ENCODE measurements around the gene FMC1.
"Not testable (repeated sequence)": the region's sequence is repeated elsewhere in the genome, so short reads cannot be mapped to it uniquely, and the experiment has no call there.

The FMC1 gene

DNA sequence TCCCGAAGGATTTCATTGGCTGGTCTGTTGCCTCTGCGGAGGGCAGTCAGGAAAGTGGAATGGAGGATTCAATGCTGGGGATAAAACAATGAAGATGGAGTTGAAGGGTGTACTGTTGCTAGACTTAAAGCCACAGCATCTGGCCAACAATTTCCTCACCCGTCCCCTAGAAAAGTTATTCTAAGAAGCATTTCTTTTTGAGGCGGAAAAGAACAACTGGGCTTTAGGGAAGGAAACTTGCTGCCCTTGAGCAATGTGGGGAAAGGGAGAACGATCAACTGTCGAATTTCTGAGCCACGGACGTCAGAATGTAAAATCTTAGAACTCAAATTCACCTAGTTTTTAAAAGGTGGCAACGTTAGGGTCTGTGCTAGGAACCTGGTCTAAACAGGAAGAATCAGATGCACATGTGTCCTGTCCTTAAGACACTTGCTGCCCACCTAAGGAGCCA lies 664 bp downstream of the FMC1 start:
- H3K27me3 ChIP-seq = no peaks in the 10 kb centered on the region
- TF ChIP-seq, protein P1, sequence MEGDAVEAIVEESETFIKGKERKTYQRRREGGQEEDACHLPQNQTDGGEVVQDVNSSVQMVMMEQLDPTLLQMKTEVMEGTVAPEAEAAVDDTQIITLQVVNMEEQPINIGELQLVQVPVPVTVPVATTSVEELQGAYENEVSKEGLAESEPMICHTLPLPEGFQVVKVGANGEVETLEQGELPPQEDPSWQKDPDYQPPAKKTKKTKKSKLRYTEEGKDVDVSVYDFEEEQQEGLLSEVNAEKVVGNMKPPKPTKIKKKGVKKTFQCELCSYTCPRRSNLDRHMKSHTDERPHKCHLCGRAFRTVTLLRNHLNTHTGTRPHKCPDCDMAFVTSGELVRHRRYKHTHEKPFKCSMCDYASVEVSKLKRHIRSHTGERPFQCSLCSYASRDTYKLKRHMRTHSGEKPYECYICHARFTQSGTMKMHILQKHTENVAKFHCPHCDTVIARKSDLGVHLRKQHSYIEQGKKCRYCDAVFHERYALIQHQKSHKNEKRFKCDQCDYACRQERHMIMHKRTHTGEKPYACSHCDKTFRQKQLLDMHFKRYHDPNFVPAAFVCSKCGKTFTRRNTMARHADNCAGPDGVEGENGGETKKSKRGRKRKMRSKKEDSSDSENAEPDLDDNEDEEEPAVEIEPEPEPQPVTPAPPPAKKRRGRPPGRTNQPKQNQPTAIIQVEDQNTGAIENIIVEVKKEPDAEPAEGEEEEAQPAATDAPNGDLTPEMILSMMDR (IDR thresholded peaks at IDR 0.05) = no peak
- peak overlapping the region; percentile 98 for H3K27ac ChIP-seq
- peaks cover 17 to 25% of the 10 kb centered on the region in 2 experiments for H3K4me1 ChIP-seq (ENCODE audit: control insufficient read depth in 1 of 2, insufficient read depth in 1 of 2, low read depth in 1 of 2, low read length in 1 of 2)
- no peaks in the 10 kb centered on the region for H3K9me3 ChIP-seq
- H3K4me3 ChIP-seq (ENCODE audit: low read depth in 1 of 2, low read length in 1 of 2) = peak overlapping the region; percentile 76 to 91
- H3K36me3 ChIP-seq = no peaks in the 10 kb centered on the region

GRCh38 chr7:139345042-139345441 lies 3.9 kb downstream of the FMC1 start:
- TF ChIP-seq, protein P1 (IDR thresholded peaks at IDR 0.05) = no peak
- Histone ChIP-seq H3K4me1 (ENCODE audit: control insufficient read depth in 1 of 2, insufficient read depth in 1 of 2, low read depth in 1 of 2, low read length in 1 of 2) (peaks cover 14 to 15% of the 10 kb centered on the region in 2 experiments), H3K9me3 (no peaks in the 10 kb centered on the region)

GRCh38 chr7:139351027-139351426 lies 9.9 kb downstream of the FMC1 start:
- H3K4me1 ChIP-seq (ENCODE audit: control insufficient read depth in 1 of 2, insufficient read depth in 1 of 2, low read depth in 1 of 2, low read length in 1 of 2) = peaks cover 8 to 10% of the 10 kb centered on the region in 2 experiments
- H3K27ac ChIP-seq = no peak overlapping the region
- H3K36me3 ChIP-seq = peaks cover 12% of the 10 kb centered on the region
- H3K4me3 ChIP-seq (ENCODE audit: low read depth in 1 of 2, low read length in 1 of 2) = no peak overlapping the region
- TF ChIP-seq, protein P1 (IDR thresholded peaks at IDR 0.05) = no peak
- no peaks in the 10 kb centered on the region for H3K9me3 ChIP-seq
- H3K27me3 ChIP-seq = no peaks in the 10 kb centered on the region

More at GRCh38 chr7:139345042-139345441, 3.9 kb downstream of the FMC1 start:
- Histone ChIP-seq H3K27me3 (no peaks in the 10 kb centered on the region), H3K27ac (no peak overlapping the region), H3K4me3 (ENCODE audit: low read depth in 1 of 2, low read length in 1 of 2) (no peak overlapping the region), H3K36me3 (peaks cover 12% of the 10 kb centered on the region)

GRCh38 chr7:139354729-139355128 lies 13.6 kb downstream of the FMC1 start:
- H3K36me3 ChIP-seq = no peaks in the 10 kb centered on the region
- TF ChIP-seq, protein P1 (IDR thresholded peaks at IDR 0.05) = no peak
- peak overlapping the region; percentile 22 for H3K27ac ChIP-seq

DNA sequence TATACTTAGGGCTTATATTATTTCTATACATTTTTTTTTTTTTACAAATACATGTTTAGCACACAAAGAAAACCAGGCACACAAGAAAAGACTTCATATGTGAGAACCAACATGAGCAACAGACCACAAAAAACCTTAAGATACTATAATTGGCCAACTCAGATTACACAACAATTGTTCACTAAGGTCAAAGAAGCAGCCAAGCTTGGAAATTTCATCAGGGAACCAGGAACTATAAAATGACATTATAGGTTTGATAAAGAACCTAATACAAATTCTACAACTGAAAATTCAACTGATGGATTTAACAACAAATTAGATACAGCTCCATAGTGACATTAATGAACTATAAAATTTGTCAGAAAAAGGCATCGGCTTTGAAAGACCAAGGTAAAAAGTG lies 14.2 kb downstream of the FMC1 start:
- no peaks in the 10 kb centered on the region for H3K27me3 ChIP-seq
- TF ChIP-seq, protein P1 (IDR thresholded peaks at IDR 0.05) = no peak

More at GRCh38 chr7:139354729-139355128, 13.6 kb downstream of the FMC1 start:
- H3K4me1 ChIP-seq (ENCODE audit: control insufficient read depth in 1 of 2, insufficient read depth in 1 of 2, low read depth in 1 of 2, low read length in 1 of 2) = peaks cover 18 to 20% of the 10 kb centered on the region in 2 experiments
- H3K4me3 ChIP-seq (ENCODE audit: low read depth in 1 of 2, low read length in 1 of 2) = no peak overlapping the region
- no peaks in the 10 kb centered on the region for H3K9me3 ChIP-seq
- no peaks in the 10 kb centered on the region for H3K27me3 ChIP-seq

DNA sequence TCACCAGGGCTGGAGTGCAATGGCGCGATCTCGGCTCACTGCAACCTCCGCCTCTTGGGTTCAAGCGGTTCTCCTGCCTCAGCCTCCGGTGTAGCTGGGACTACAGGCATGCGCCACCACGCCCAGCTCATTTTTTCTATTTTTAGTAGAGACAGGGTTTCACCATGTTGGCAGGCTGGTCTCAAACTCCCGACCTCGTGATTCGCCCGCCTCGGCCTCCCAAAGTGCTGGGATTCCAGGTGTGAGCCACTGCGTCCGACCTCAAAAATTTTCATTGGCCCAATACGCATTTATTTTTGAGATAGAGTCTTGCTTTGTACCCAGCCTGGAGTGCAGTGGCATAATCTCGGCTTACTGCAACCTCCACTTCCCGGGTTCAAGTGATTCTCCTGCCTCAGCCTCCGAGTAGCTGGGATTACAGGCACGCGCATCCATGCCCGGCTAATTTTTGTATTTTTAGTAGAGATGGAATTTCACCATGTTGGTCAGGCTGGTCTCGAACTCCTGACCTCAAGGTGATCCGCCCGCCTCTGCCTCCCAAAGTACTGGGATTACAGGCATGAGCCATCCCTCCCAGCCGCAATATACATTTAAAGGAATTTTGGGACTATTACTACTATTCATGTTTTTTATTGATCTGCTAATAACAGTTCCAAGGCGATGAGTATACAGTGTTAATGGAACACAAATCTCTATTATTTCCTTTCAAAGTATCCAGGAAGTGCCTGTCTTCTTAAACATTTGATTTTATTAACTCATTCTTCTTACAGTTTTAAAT lies 16.8 kb downstream of the FMC1 start:
- H3K9me3 ChIP-seq, H3K36me3 ChIP-seq, H3K27me3 ChIP-seq: not testable (repeated sequence)
- Histone ChIP-seq H3K4me3 (ENCODE audit: low read depth in 1 of 2, low read length in 1 of 2) (peak overlapping the region; percentile 99 to 100), H3K27ac (peak overlapping the region; percentile 97), H3K4me1 (ENCODE audit: control insufficient read depth in 1 of 2, insufficient read depth in 1 of 2, low read depth in 1 of 2, low read length in 1 of 2) (peaks cover 32 to 38% of the 10 kb centered on the region in 2 experiments)

More for the DNA sequence above, 14.2 kb downstream of the FMC1 start:
- Histone ChIP-seq H3K4me3 (ENCODE audit: low read depth in 1 of 2, low read length in 1 of 2) (no peak overlapping the region), H3K36me3 (no peaks in the 10 kb centered on the region), H3K27ac (peak overlapping the region; percentile 22), H3K9me3 (no peaks in the 10 kb centered on the region), H3K4me1 (ENCODE audit: control insufficient read depth in 1 of 2, insufficient read depth in 1 of 2, low read depth in 1 of 2, low read length in 1 of 2) (peaks cover 18 to 20% of the 10 kb centered on the region in 2 experiments)

Measured in neutrophil (primary cell).